Measurements from ENCODE around the gene MAP3K10.
A peak's percentile ranks its signal among the peaks of the same experiment; 100 is the strongest.
"Not testable (repeated sequence)": the region's sequence is repeated elsewhere in the genome, so short reads cannot be mapped to it uniquely, and the experiment has no call there.

The MAP3K10 gene

GRCh38 chr19:40190891-40191835 lies at the start of gene MAP3K10:
Gene MAP3K10, plus strand, starts transcription at chr19:40191426. Its CDS starts 606 bp downstream, at chr19:40192032.
- H3K4me3 ChIP-seq (ENCODE audit: low read depth, low read length) = peak within 1 kb of the TSS; percentile 87
- H3K4me1 ChIP-seq (ENCODE audit: control insufficient read depth, insufficient read depth, low read length) = peaks cover 5% of the 10 kb centered on the region

GRCh38 chr19:40141551-40141950 lies 49.7 kb upstream of the MAP3K10 start:
- no peak overlapping the region for H3K4me3 ChIP-seq (ENCODE audit: low read depth, low read length)
- no peaks in the 10 kb centered on the region for H3K27me3 ChIP-seq (ENCODE audit: control insufficient read depth, insufficient read depth, low read length)
- H3K9ac ChIP-seq (ENCODE audit: low read depth, low read length) = no peak overlapping the region
- no peaks in the 10 kb centered on the region for H3K9me3 ChIP-seq (ENCODE audit: control insufficient read depth, insufficient read depth, low read length)
- H3K4me1 ChIP-seq (ENCODE audit: control insufficient read depth, insufficient read depth, low read length) = no peaks in the 10 kb centered on the region
- H3K36me3 ChIP-seq (ENCODE audit: control insufficient read depth, insufficient read depth, low read length) = no peaks in the 10 kb centered on the region

More at GRCh38 chr19:40190891-40191835, at the start of gene MAP3K10:
- Histone ChIP-seq H3K36me3 (ENCODE audit: control insufficient read depth, insufficient read depth, low read length) (no peaks in the 10 kb centered on the region), H3K9ac (ENCODE audit: low read depth, low read length) (peak within 1 kb of the TSS; percentile 73), H3K27me3 (ENCODE audit: control insufficient read depth, insufficient read depth, low read length) (no peaks in the 10 kb centered on the region), H3K9me3 (ENCODE audit: control insufficient read depth, insufficient read depth, low read length) (no peaks in the 10 kb centered on the region)

GRCh38 chr19:40143612-40144011 lies 47.6 kb upstream of the MAP3K10 start:
- no peak overlapping the region for H3K4me3 ChIP-seq (ENCODE audit: low read depth, low read length)
- H3K9ac ChIP-seq (ENCODE audit: low read depth, low read length) = no peak overlapping the region

GRCh38 chr19:40144151-40144550 lies 47.1 kb upstream of the MAP3K10 start:
- no peak overlapping the region for H3K9ac ChIP-seq (ENCODE audit: low read depth, low read length)
- H3K9me3 ChIP-seq (ENCODE audit: control insufficient read depth, insufficient read depth, low read length) = no peaks in the 10 kb centered on the region
- H3K4me1 ChIP-seq (ENCODE audit: control insufficient read depth, insufficient read depth, low read length) = no peaks in the 10 kb centered on the region
- H3K27me3 ChIP-seq (ENCODE audit: control insufficient read depth, insufficient read depth, low read length) = no peaks in the 10 kb centered on the region
- no peak overlapping the region for H3K4me3 ChIP-seq (ENCODE audit: low read depth, low read length)
- no peaks in the 10 kb centered on the region for H3K36me3 ChIP-seq (ENCODE audit: control insufficient read depth, insufficient read depth, low read length)

More at GRCh38 chr19:40143612-40144011, 47.6 kb upstream of the MAP3K10 start:
- Histone ChIP-seq H3K4me1 (ENCODE audit: control insufficient read depth, insufficient read depth, low read length) (no peaks in the 10 kb centered on the region), H3K9me3 (ENCODE audit: control insufficient read depth, insufficient read depth, low read length) (no peaks in the 10 kb centered on the region), H3K27me3 (ENCODE audit: control insufficient read depth, insufficient read depth, low read length) (no peaks in the 10 kb centered on the region), H3K36me3 (ENCODE audit: control insufficient read depth, insufficient read depth, low read length) (no peaks in the 10 kb centered on the region)

GRCh38 chr19:40144947-40145748 lies 46.1 kb upstream of the MAP3K10 start:
- Histone ChIP-seq H3K4me3 (ENCODE audit: low read depth, low read length) (no peak overlapping the region), H3K27me3 (ENCODE audit: control insufficient read depth, insufficient read depth, low read length) (no peaks in the 10 kb centered on the region), H3K4me1 (ENCODE audit: control insufficient read depth, insufficient read depth, low read length) (no peaks in the 10 kb centered on the region), H3K9ac (ENCODE audit: low read depth, low read length) (no peak overlapping the region), H3K9me3 (ENCODE audit: control insufficient read depth, insufficient read depth, low read length) (no peaks in the 10 kb centered on the region), H3K36me3 (ENCODE audit: control insufficient read depth, insufficient read depth, low read length) (no peaks in the 10 kb centered on the region)

- not testable (repeated sequence) for H3K4me3 ChIP-seq (ENCODE audit: low read depth, low read length); H3K27me3 ChIP-seq (ENCODE audit: control insufficient read depth, insufficient read depth, low read length); H3K9ac ChIP-seq (ENCODE audit: low read depth, low read length); H3K4me1 ChIP-seq (ENCODE audit: control insufficient read depth, insufficient read depth, low read length); H3K9me3 ChIP-seq (ENCODE audit: control insufficient read depth, insufficient read depth, low read length); H3K36me3 ChIP-seq (ENCODE audit: control insufficient read depth, insufficient read depth, low read length)
These were observed 45.5 kb upstream of the MAP3K10 start for GRCh38 chr19:40145749-40146029.

GRCh38 chr19:40147338-40147692 lies 43.9 kb upstream of the MAP3K10 start:
- no peak overlapping the region for H3K4me3 ChIP-seq (ENCODE audit: low read depth, low read length)
- H3K9ac ChIP-seq (ENCODE audit: low read depth, low read length) = no peak overlapping the region

GRCh38 chr19:40147693-40148347 lies 43.4 kb upstream of the MAP3K10 start:
- H3K36me3 ChIP-seq (ENCODE audit: control insufficient read depth, insufficient read depth, low read length) = no peaks in the 10 kb centered on the region
- no peak overlapping the region for H3K9ac ChIP-seq (ENCODE audit: low read depth, low read length)
- no peaks in the 10 kb centered on the region for H3K4me1 ChIP-seq (ENCODE audit: control insufficient read depth, insufficient read depth, low read length)
- no peaks in the 10 kb centered on the region for H3K9me3 ChIP-seq (ENCODE audit: control insufficient read depth, insufficient read depth, low read length)
- H3K27me3 ChIP-seq (ENCODE audit: control insufficient read depth, insufficient read depth, low read length) = no peaks in the 10 kb centered on the region
- no peak overlapping the region for H3K4me3 ChIP-seq (ENCODE audit: low read depth, low read length)

More at GRCh38 chr19:40147338-40147692, 43.9 kb upstream of the MAP3K10 start:
- Histone ChIP-seq H3K27me3 (ENCODE audit: control insufficient read depth, insufficient read depth, low read length) (no peaks in the 10 kb centered on the region), H3K9me3 (ENCODE audit: control insufficient read depth, insufficient read depth, low read length) (no peaks in the 10 kb centered on the region), H3K4me1 (ENCODE audit: control insufficient read depth, insufficient read depth, low read length) (no peaks in the 10 kb centered on the region), H3K36me3 (ENCODE audit: control insufficient read depth, insufficient read depth, low read length) (no peaks in the 10 kb centered on the region)

- Histone ChIP-seq H3K9ac (ENCODE audit: low read depth, low read length) (no peak overlapping the region), H3K4me1 (ENCODE audit: control insufficient read depth, insufficient read depth, low read length) (no peaks in the 10 kb centered on the region), H3K36me3 (ENCODE audit: control insufficient read depth, insufficient read depth, low read length) (no peaks in the 10 kb centered on the region)
These were observed 41.7 kb upstream of the MAP3K10 start for GRCh38 chr19:40149501-40149900.

GRCh38 chr19:40150170-40150569 lies 41.1 kb upstream of the MAP3K10 start:
- Histone ChIP-seq H3K4me3 (ENCODE audit: low read depth, low read length) (no peak overlapping the region), H3K9me3 (ENCODE audit: control insufficient read depth, insufficient read depth, low read length) (no peaks in the 10 kb centered on the region), H3K9ac (ENCODE audit: low read depth, low read length) (no peak overlapping the region), H3K36me3 (ENCODE audit: control insufficient read depth, insufficient read depth, low read length) (no peaks in the 10 kb centered on the region), H3K27me3 (ENCODE audit: control insufficient read depth, insufficient read depth, low read length) (no peaks in the 10 kb centered on the region), H3K4me1 (ENCODE audit: control insufficient read depth, insufficient read depth, low read length) (no peaks in the 10 kb centered on the region)

More at GRCh38 chr19:40149501-40149900, 41.7 kb upstream of the MAP3K10 start:
- Histone ChIP-seq H3K9me3 (ENCODE audit: control insufficient read depth, insufficient read depth, low read length) (no peaks in the 10 kb centered on the region), H3K4me3 (ENCODE audit: low read depth, low read length) (no peak overlapping the region), H3K27me3 (ENCODE audit: control insufficient read depth, insufficient read depth, low read length) (no peaks in the 10 kb centered on the region)

- H3K4me3 ChIP-seq (ENCODE audit: low read depth, low read length) = no peak overlapping the region
- no peaks in the 10 kb centered on the region for H3K4me1 ChIP-seq (ENCODE audit: control insufficient read depth, insufficient read depth, low read length)
- no peak overlapping the region for H3K9ac ChIP-seq (ENCODE audit: low read depth, low read length)
- no peaks in the 10 kb centered on the region for H3K27me3 ChIP-seq (ENCODE audit: control insufficient read depth, insufficient read depth, low read length)
- H3K36me3 ChIP-seq (ENCODE audit: control insufficient read depth, insufficient read depth, low read length) = no peaks in the 10 kb centered on the region
- no peaks in the 10 kb centered on the region for H3K9me3 ChIP-seq (ENCODE audit: control insufficient read depth, insufficient read depth, low read length)
These were observed 37.0 kb upstream of the MAP3K10 start for GRCh38 chr19:40154121-40154680.

Data from iPS-15b (cell line).